Subcutaneous abdominal adipose tissue (tissue), 5 donors: ENCODE measurements around the gene LRRC63.

Experiments used
- H3K27ac ChIP-seq: one replicate; pipeline ENCODE4 v1.7.0; 2013; ENCODE audit warnings: low read depth, mild to moderate bottlenecking, inconsistent platforms, low read length, moderate library complexity
- H3K27me3 ChIP-seq, 5 donors: one replicate each; pipeline ENCODE4 v1.7.0; 2013; ENCODE audit warnings: low read length in 5 of 5, inconsistent platforms in 1 of 5; ENCODE audit not compliant: control insufficient read depth in 5 of 5, insufficient read depth in 4 of 5
- H3K36me3 ChIP-seq, 5 donors: one replicate each; pipeline ENCODE4 v1.7.0; 2013; ENCODE audit warnings: low read length in 5 of 5; ENCODE audit not compliant: control insufficient read depth in 5 of 5, insufficient read depth in 5 of 5
- H3K4me1 ChIP-seq, 5 donors: one replicate each; pipeline ENCODE4 v1.7.0; 2013; ENCODE audit warnings: low read length in 5 of 5, mild to moderate bottlenecking in 3 of 5, moderate library complexity in 1 of 5; ENCODE audit not compliant: control insufficient read depth in 5 of 5, insufficient read depth in 5 of 5
- H3K4me3 ChIP-seq, 5 donors: one replicate each; pipeline ENCODE4 v1.7.0; 2013; ENCODE audit warnings: low read length in 5 of 5, low read depth in 1 of 5
- H3K9ac ChIP-seq, 5 donors: one replicate each; pipeline ENCODE4 v1.7.0; 2013; ENCODE audit warnings: low read length in 5 of 5, mild to moderate bottlenecking in 4 of 5, moderate library complexity in 3 of 5
- H3K9me3 ChIP-seq, 5 donors: one replicate each; pipeline ENCODE4 v1.7.0; 2013; ENCODE audit warnings: low read length in 5 of 5; ENCODE audit not compliant: control insufficient read depth in 5 of 5
- donor health status: healthy.
- donor health status: healthy.
- donor health status: healthy.
- donor health status: healthy.
- donor health status: healthy.

Gene LRRC63

DNA sequence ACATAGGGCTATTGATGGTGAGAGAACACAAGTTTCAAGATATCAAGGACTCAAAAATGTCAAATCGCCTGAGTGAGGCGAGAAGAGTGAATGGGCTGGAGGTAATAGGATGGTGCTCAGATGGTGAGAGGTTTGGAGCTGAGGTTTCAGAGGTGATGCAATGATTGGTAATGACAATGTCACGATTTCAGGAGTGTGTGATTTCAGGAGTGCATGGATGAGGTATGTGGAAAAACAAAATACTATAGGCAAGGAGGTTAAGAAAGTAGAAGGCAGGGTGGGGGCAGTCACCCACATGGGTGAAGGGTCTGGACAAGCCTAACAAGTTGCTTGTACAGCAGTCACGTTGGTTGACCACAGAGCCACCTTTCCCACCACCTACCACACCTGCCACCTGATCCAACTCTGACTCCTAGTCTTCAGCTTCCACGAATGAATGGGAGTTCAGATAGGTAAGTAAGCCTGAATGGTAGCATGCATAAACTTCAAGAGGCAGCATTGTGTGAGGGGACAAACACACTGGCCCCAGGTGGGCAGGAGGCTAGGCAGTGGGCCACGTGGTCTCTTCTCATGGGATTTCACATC, 103.9 kb downstream of the LRRC63 start:
- H3K4me3 ChIP-seq: no peak overlapping the region
- H3K9ac ChIP-seq: no peak overlapping the region
- H3K9me3 ChIP-seq: no peaks in the 10 kb centered on the region
- no peaks in the 10 kb centered on the region for H3K27me3 ChIP-seq
- H3K27ac ChIP-seq: no peak overlapping the region
- no peaks in the 10 kb centered on the region for H3K36me3 ChIP-seq
- H3K4me1 ChIP-seq: peaks cover 0 to 2% (median 0%) of the 10 kb centered on the region in 5 donors

GRCh38 chr13:46317120-46317519, 105.4 kb downstream of the LRRC63 start:
- H3K4me1 ChIP-seq: peaks cover 0 to 10% (median 0%) of the 10 kb centered on the region in 5 donors
- no peaks in the 10 kb centered on the region for H3K27me3 ChIP-seq
- no peaks in the 10 kb centered on the region for H3K36me3 ChIP-seq
- H3K9ac ChIP-seq: no peak overlapping the region
- no peak overlapping the region for H3K27ac ChIP-seq
- H3K4me3 ChIP-seq: no peak overlapping the region
- H3K9me3 ChIP-seq: no peaks in the 10 kb centered on the region

GRCh38 chr13:46318986-46319385, 107.3 kb downstream of the LRRC63 start:
- Histone ChIP-seq H3K4me3 (no peak overlapping the region), H3K27me3 (no peaks in the 10 kb centered on the region), H3K27ac (no peak overlapping the region), H3K9ac (no peak overlapping the region), H3K9me3 (no peaks in the 10 kb centered on the region), H3K36me3 (no peaks in the 10 kb centered on the region), H3K4me1 (peaks cover 0 to 10% (median 0%) of the 10 kb centered on the region in 5 donors)

GRCh38 chr13:46320406-46320805, 108.7 kb downstream of the LRRC63 start:
- Histone ChIP-seq H3K27ac (no peak overlapping the region), H3K4me3 (no peak overlapping the region), H3K27me3 (no peaks in the 10 kb centered on the region), H3K36me3 (no peaks in the 10 kb centered on the region), H3K9ac (peak overlapping the region in 1 of 5 donors; percentile 49), H3K4me1 (peaks cover 0 to 10% (median 0%) of the 10 kb centered on the region in 5 donors), H3K9me3 (no peaks in the 10 kb centered on the region)

GRCh38 chr13:46320821-46321220, 109.1 kb downstream of the LRRC63 start:
- Histone ChIP-seq H3K9me3 (no peaks in the 10 kb centered on the region), H3K9ac (peak overlapping the region in 1 of 5 donors; percentile 49), H3K27me3 (no peaks in the 10 kb centered on the region), H3K36me3 (no peaks in the 10 kb centered on the region), H3K4me3 (no peak overlapping the region), H3K4me1 (peaks cover 0 to 10% (median 0%) of the 10 kb centered on the region in 5 donors), H3K27ac (no peak overlapping the region)

DNA sequence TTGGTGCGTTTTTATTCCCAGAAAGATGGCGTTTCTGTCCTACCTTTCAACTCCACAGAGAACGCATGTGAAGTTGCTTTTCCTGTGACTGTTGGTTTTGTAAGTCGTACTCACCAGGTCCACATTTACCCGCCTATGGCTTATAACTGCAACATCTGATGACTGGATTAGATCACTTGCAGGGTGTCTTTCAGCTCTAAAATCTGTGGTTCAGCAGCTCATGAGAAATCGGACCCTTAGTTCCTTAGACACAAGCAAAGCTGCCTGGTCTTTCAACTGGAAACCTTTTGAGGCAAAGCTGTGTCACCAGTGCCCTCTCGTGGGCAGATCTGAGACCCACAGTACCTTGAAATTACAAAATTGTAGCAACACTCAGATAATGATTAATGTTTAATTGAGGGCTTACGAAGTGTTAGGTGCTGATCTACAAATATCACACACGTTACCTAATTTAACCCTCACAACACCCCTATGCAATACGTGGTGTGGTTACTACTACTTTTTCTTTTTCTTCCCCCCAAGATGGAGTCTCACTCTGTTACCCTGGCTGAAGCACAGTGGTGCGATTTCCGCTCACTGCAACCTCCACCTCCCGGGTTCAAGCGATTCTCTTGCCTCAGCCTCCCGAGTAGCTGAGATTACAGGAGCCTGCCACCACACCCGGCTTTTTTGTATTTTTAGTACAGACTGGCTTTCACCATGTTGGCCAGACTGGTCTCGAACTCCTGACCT, 109.9 kb downstream of the LRRC63 start:
- Histone ChIP-seq H3K27ac (no peak overlapping the region), H3K4me1 (peaks cover 0 to 10% (median 0%) of the 10 kb centered on the region in 5 donors), H3K4me3 (no peak overlapping the region), H3K27me3 (no peaks in the 10 kb centered on the region), H3K9ac (no peak overlapping the region), H3K36me3 (no peaks in the 10 kb centered on the region), H3K9me3 (no peaks in the 10 kb centered on the region)

- Histone ChIP-seq H3K27me3 (no peaks in the 10 kb centered on the region), H3K4me1 (peaks cover 0 to 10% (median 0%) of the 10 kb centered on the region in 5 donors), H3K27ac (no peak overlapping the region), H3K4me3 (no peak overlapping the region), H3K36me3 (no peaks in the 10 kb centered on the region), H3K9ac (no peak overlapping the region), H3K9me3 (no peaks in the 10 kb centered on the region)
Measured at GRCh38 chr13:46324976-46325375, 113.2 kb downstream of the LRRC63 start.
